GM12892 (cell line): ENCODE measurements around the gene PRRC2C.

Experiments
- POLR2A ChIP-seq: IDR thresholded peaks from 2 replicates; pipeline ENCODE4 v1.6.1; 2011; ENCODE audit warnings: low read depth, low read length, control low read depth
- POLR2AphosphoS5 ChIP-seq: IDR thresholded peaks from 2 replicates; pipeline ENCODE4 v1.6.1; 2011; ENCODE audit warnings: low read depth, low read length, control low read depth
- TAF1 ChIP-seq: IDR thresholded peaks from 2 replicates; pipeline ENCODE4 v1.6.1; 2011; ENCODE audit warnings: low read depth, mild to moderate bottlenecking, control low read depth, low read length, borderline replicate concordance

DNA sequence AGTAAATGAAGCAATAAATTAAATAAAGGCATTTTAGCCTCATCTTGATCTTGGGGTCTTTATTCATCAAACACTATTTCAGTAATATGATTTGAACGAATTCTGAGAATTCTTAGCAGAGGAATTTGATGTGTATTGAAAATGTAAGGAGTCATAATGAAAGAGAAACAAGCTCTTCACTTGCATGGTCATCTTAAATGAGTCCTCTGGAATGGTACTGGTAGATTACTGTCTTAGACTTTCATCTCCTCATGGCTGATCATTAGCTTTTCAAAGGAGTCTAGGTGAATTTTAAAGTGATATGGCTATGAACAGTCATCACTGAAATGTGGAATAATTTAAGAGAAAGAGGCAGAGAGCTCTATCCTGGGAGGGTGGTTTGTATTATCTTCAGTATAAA is 30.0 kb downstream of the PRRC2C start:
- no peak for TF ChIP-seq POLR2A
- no peak for TF ChIP-seq POLR2AphosphoS5
- TF ChIP-seq TAF1, result no peak
